SK-N-SH treated with all-trans-retinoic acid at 6 μM for 48 hours (cell line): ENCODE data around the gene GPR137B.

Experiments
- ATAC-seq: fragments of 200-7000 bp; cut with Tn5 transposase; 3 replicates; pipeline ENCODE4 v1.9.1; 2020; ENCODE audit warnings: mild to moderate bottlenecking, moderate library complexity
- ARNTL ChIP-seq: fragments of 450-650 bp; formaldehyde crosslinking; IDR thresholded peaks from 2 replicates; pipeline ENCODE4 v1.5.0; 2020; ENCODE audit warnings: low read depth, mild to moderate bottlenecking, moderate library complexity, borderline replicate concordance
- CSDC2 ChIP-seq: fragments of 250-450 bp; sonication (Bioruptor Pico); IDR thresholded peaks from 2 replicates; pipeline ENCODE4 v1.5.0; 2020; ENCODE audit warnings: mild to moderate bottlenecking, moderate library complexity
- ESRRG ChIP-seq: fragments of 250-450 bp; sonication (Bioruptor Pico); IDR thresholded peaks from 2 replicates; pipeline ENCODE4 v1.6.1; 2021; ENCODE audit warnings: mild to moderate bottlenecking
- GLIS3 ChIP-seq: fragments of 250-450 bp; sonication (Bioruptor Pico); IDR thresholded peaks from 2 replicates; pipeline ENCODE4 v1.5.0; 2020; ENCODE audit warnings: mild to moderate bottlenecking, moderate library complexity
- ISL1 ChIP-seq: fragments of 250-450 bp; sonication (Bioruptor Pico); IDR thresholded peaks from 2 replicates; pipeline ENCODE4 v2.1.2; 2022; ENCODE audit warnings: mild to moderate bottlenecking, moderate library complexity
- PATZ1 ChIP-seq: fragments of 250-450 bp; sonication (Bioruptor Pico); IDR thresholded peaks from 2 replicates; pipeline ENCODE4 v1.8.0; 2020; ENCODE audit warnings: mild to moderate bottlenecking, moderate library complexity, borderline replicate concordance
- POU6F1 ChIP-seq: fragments of 250-450 bp; sonication (Bioruptor Pico); IDR thresholded peaks from 2 replicates; pipeline ENCODE4 v1.8.0; 2021; ENCODE audit warnings: low read depth, mild to moderate bottlenecking, moderate library complexity, borderline replicate concordance
- PPARA ChIP-seq: fragments of 250-450 bp; sonication (Bioruptor Pico); IDR thresholded peaks from 2 replicates; pipeline ENCODE4 v1.5.0; 2020; ENCODE audit warnings: mild to moderate bottlenecking, borderline replicate concordance
- RARB ChIP-seq: fragments of 250-450 bp; sonication (Bioruptor Pico); IDR thresholded peaks from 2 replicates; pipeline ENCODE4 v1.8.0; 2021; ENCODE audit warnings: mild to moderate bottlenecking, moderate library complexity
- SNAI2 ChIP-seq: fragments of 250-450 bp; sonication (Bioruptor Pico); IDR thresholded peaks from 2 replicates; pipeline ENCODE4 v1.5.0; 2020; ENCODE audit warnings: mild to moderate bottlenecking, moderate library complexity
- TCF4 ChIP-seq: fragments of 250-450 bp; sonication (Bioruptor Pico); IDR thresholded peaks from 2 replicates; pipeline ENCODE4 v1.8.0; 2021; ENCODE audit warnings: mild to moderate bottlenecking, moderate library complexity, borderline replicate concordance
- TOX ChIP-seq: fragments of 250-450 bp; sonication (Bioruptor Pico); IDR thresholded peaks from 2 replicates; pipeline ENCODE4 v1.8.0; 2021; ENCODE audit warnings: mild to moderate bottlenecking, moderate library complexity, borderline replicate concordance
- ZC3H10 ChIP-seq: fragments of 250-450 bp; sonication (Bioruptor Pico); IDR thresholded peaks from 2 replicates; pipeline ENCODE4 v1.5.1; 2021; ENCODE audit warnings: mild to moderate bottlenecking, moderate library complexity
- ZFP30 ChIP-seq: fragments of 450-650 bp; formaldehyde crosslinking; IDR thresholded peaks from 2 replicates; pipeline ENCODE4 v1.5.0; 2022; ENCODE audit warnings: mild to moderate bottlenecking, moderate library complexity
- ZNF565 ChIP-seq: fragments of 450-650 bp; formaldehyde crosslinking; conservative IDR thresholded peaks from 2 replicates; pipeline ENCODE4 v1.5.0; 2020; ENCODE audit warnings: low read depth, mild to moderate bottlenecking, moderate library complexity
- ZNF70 ChIP-seq: fragments of 450-650 bp; formaldehyde crosslinking; IDR thresholded peaks from 2 replicates; pipeline ENCODE4 v1.5.0; 2020; ENCODE audit warnings: mild to moderate bottlenecking, moderate library complexity
- ZNF8 ChIP-seq: fragments of 450-650 bp; formaldehyde crosslinking; IDR thresholded peaks from 2 replicates; pipeline ENCODE4 v1.5.0; 2020; ENCODE audit warnings: mild to moderate bottlenecking, moderate library complexity
- TF ChIP-seq, protein P1 (sequence below): fragments of 250-450 bp; sonication (Bioruptor Pico); IDR thresholded peaks from 2 replicates; pipeline ENCODE4 v1.5.0; 2020; ENCODE audit warnings: mild to moderate bottlenecking, moderate library complexity
- TF ChIP-seq, protein P2 (sequence below): fragments of 250-450 bp; sonication (Bioruptor Pico); IDR thresholded peaks from 2 replicates; pipeline ENCODE4 v1.5.1; 2021; ENCODE audit warnings: mild to moderate bottlenecking, moderate library complexity

The GPR137B gene

DNA sequence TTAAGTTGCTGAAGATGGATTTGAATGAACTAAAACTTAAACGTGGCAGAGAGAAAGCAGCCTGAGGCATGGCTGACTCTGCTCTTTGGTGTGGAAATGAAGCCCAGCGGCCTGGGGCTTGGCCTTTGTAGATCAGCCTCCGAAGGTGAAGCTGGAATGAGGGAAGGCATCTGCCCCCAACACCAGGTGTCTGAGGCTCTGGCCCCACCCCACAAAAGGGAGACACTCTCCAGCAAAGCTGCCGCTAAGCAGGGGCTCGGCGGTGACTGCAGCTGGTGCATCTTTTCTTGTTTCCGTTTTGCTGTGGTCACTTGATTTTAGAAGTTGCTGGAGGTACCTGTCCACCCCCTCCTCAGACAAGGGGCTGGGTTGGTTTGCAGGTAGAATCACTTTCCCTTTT, 39.3 kb upstream of the GPR137B start:
- ATAC-seq: no peak
- no peak for TF ChIP-seq POU6F1

DNA sequence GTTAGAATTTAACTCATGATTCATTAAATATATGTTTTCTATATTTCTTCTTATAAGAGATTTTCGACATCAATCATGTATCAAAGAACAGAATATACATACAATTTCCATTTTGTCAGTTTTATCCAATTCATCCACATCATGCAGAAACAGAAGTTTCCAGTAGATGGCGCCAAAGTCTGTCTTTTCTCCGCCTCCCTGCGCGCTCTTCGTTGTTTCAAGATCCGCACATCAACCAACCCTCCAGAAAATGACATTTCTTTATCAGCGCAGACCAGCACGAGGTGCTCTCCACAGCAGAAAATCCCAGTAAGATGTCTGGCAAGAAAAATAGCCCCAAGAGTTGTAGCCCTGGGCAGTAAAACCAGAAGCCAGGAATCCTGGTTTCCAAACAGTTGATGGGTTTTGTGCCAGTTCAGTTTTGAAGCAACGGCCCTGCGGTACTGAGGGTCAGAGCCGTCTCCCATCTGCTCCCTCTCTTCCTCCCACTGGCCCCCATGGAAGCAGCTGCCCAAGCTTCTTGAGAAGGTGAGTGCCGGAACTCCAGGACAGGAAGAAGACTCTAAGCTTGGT, 38.6 kb upstream of the GPR137B start:
- ATAC-seq: peak; percentile 83

DNA sequence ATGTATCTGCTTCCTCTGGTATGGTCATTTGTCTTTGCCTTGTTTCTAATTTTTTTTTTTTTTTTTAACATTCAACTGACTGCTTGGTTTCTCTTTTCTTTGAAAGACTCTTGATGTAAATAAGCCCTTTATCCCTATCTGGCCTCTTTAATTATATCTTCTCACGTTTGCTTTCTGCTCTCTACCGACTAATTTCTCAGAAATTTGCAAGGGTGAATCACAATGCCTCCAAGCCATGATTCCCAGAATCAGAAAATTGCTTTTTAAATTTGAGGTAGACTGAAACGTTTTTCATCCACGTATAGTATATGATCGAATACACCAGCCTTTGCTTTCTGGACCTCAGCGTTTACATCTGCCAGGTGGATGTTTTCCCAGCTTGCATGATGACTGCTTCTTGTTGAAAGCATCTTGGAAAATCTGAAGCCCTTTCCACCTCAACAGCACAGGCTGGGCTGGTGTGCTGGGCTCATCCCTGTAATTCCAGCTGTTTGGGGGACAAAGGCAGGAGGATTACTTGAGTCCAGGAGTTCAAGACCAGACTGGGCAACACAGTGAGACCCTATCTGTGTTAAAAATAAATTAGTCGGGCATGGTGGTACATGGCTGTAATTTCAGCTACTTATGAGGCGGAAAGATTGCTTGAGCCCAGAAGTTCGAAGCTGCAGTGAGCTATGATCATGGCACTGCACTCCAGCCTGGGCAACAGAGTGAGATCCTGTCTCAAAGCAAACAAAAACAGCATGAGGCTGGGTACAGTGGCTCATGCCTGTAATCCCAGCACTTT, 35.0 kb upstream of the GPR137B start:
- TF ChIP-seq PPARA (no peak), ISL1 (CRISPR knock-in tag) (no peak), CSDC2 (CRISPR knock-in tag) (no peak), ARNTL (no peak), ZC3H10 (CRISPR knock-in tag) (no peak), ZNF565 (CRISPR knock-in tag) (no peak), ZNF70 (CRISPR knock-in tag) (no peak), SNAI2 (CRISPR knock-in tag) (no peak), PATZ1 (CRISPR knock-in tag) (no peak), ZNF8 (CRISPR knock-in tag) (no peak), ZFP30 (no peak), GLIS3 (no peak), POU6F1 (no peak), TCF4 (CRISPR knock-in tag) (no peak), ESRRG (CRISPR knock-in tag) (no peak), TOX (no peak)
- TF ChIP-seq, protein P1, sequence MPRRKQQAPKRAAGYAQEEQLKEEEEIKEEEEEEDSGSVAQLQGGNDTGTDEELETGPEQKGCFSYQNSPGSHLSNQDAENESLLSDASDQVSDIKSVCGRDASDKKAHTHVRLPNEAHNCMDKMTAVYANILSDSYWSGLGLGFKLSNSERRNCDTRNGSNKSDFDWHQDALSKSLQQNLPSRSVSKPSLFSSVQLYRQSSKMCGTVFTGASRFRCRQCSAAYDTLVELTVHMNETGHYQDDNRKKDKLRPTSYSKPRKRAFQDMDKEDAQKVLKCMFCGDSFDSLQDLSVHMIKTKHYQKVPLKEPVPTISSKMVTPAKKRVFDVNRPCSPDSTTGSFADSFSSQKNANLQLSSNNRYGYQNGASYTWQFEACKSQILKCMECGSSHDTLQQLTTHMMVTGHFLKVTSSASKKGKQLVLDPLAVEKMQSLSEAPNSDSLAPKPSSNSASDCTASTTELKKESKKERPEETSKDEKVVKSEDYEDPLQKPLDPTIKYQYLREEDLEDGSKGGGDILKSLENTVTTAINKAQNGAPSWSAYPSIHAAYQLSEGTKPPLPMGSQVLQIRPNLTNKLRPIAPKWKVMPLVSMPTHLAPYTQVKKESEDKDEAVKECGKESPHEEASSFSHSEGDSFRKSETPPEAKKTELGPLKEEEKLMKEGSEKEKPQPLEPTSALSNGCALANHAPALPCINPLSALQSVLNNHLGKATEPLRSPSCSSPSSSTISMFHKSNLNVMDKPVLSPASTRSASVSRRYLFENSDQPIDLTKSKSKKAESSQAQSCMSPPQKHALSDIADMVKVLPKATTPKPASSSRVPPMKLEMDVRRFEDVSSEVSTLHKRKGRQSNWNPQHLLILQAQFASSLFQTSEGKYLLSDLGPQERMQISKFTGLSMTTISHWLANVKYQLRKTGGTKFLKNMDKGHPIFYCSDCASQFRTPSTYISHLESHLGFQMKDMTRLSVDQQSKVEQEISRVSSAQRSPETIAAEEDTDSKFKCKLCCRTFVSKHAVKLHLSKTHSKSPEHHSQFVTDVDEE (CRISPR knock-in tag): no peak
- TF ChIP-seq, protein P2, sequence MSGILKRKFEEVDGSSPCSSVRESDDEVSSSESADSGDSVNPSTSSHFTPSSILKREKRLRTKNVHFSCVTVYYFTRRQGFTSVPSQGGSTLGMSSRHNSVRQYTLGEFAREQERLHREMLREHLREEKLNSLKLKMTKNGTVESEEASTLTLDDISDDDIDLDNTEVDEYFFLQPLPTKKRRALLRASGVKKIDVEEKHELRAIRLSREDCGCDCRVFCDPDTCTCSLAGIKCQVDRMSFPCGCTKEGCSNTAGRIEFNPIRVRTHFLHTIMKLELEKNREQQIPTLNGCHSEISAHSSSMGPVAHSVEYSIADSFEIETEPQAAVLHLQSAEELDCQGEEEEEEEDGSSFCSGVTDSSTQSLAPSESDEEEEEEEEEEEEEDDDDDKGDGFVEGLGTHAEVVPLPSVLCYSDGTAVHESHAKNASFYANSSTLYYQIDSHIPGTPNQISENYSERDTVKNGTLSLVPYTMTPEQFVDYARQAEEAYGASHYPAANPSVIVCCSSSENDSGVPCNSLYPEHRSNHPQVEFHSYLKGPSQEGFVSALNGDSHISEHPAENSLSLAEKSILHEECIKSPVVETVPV (CRISPR knock-in tag): no peak
- TF ChIP-seq, all 23 proteins: peak for 0
- ATAC-seq: no peak

More for the DNA sequence above, 38.6 kb upstream of the GPR137B start:
- TF ChIP-seq ZNF565 (CRISPR knock-in tag) (no peak), ZFP30 (no peak), RARB (CRISPR knock-in tag) (no peak), TOX (no peak), GLIS3 (no peak)
- TF ChIP-seq, protein P2 (CRISPR knock-in tag): no peak
